ENCODE measurements around the gene CERS6.

DNA sequence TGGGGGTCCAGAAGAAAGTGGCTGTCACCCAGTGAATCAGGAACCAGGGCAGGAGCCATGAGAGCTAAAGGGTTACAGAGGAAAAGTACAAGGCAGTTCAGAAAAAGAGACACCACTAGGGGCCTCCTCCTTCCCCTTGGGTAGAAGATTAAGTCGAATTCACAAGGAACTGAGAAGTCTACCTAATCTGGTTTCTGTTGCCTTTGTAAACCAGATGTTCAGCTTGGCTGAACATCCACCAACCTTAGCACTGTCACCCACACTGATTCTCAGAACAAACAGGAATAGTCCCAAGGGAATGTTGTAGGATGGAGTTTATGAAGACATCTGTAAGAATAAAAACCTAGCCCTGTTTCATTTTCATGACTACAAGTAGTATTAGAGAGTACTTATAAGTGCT, 256.0 kb downstream of the CERS6 start:
- no peak for TF ChIP-seq TARDBP (IDR thresholded peaks at IDR 0.05)
- no peak for TF ChIP-seq BHLHE40 (IDR thresholded peaks at IDR 0.05; ENCODE audit: borderline replicate concordance)
- no peak for TF ChIP-seq CTBP1 (IDR thresholded peaks at IDR 0.05; ENCODE audit: borderline replicate concordance)
- TF ChIP-seq SP1 (IDR thresholded peaks at IDR 0.05): no peak
- TF ChIP-seq NFRKB (IDR thresholded peaks at IDR 0.05): no peak
- TF ChIP-seq FOXM1 (IDR thresholded peaks at IDR 0.05; ENCODE audit: borderline replicate concordance): no peak
- TF ChIP-seq FOXK2 (IDR thresholded peaks at IDR 0.05): no peak
- TF ChIP-seq HDGF (IDR thresholded peaks at IDR 0.05; ENCODE audit: borderline replicate concordance): no peak
- no peak for TF ChIP-seq LEF1 (IDR thresholded peaks at IDR 0.05; ENCODE audit: borderline replicate concordance)
- TF ChIP-seq FOXA1 (IDR thresholded peaks at IDR 0.05): no peak
- no peak for TF ChIP-seq SUZ12 (IDR thresholded peaks at IDR 0.05)

Data from HEK293T (cell line).